NCI-H510A treated with DMSO at 0.1 percent for 48 hours (cell line): ENCODE measurements around the gene RRAGC.
"Not testable (repeated sequence)": the region's sequence is repeated elsewhere in the genome, so short reads cannot be mapped to it uniquely, and the experiment has no call there.

ENCODE experiments used
- DNase-seq: peaks from one replicate; lab custom pipeline; 2025; lab: John Stamatoyannopoulos, UW

Gene RRAGC

DNA sequence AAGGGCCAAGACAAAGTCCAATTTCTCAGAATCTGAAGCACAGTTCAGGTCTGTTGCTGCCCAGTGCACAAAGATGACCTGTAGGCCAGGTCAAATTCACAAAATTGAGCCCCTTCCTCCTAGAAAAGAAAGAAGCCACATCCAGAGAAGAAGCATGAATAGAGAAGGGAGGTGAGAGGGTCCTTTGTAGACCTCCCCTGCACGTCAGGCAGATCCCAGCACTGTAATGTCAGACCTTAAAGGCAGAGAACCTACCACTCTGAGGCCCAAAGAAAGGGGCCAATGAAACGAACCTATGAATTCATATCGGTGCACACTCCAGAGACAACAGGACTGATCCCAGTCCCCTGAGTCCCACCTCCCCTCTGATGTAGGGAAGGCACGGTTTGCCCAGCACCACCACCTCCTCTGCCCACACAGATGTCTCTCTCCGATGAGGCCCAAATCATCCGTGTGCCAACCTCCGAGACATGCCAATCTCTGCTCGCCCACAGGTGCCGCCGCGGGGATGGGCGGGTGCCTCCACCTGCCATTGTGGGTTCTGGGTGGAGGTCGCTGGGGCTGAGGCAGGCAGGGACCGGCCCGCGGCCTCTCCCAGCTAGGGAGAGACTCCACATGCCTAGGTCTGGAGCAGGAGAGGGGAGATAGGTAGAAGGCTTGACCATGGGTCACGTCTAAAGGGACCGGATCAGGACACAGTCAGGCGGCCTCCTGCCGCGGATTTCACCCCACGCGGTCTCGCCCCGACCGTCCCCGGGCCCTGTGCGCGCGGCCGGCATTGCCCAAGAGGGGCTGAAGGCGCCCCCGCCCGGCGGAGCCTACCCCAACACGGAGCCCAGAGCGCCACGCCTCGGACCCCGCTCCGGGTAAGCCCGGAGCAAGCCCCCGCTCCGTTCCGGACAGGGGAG lies 42.1 kb downstream of the RRAGC start:
- DNase-seq: no peak

DNA sequence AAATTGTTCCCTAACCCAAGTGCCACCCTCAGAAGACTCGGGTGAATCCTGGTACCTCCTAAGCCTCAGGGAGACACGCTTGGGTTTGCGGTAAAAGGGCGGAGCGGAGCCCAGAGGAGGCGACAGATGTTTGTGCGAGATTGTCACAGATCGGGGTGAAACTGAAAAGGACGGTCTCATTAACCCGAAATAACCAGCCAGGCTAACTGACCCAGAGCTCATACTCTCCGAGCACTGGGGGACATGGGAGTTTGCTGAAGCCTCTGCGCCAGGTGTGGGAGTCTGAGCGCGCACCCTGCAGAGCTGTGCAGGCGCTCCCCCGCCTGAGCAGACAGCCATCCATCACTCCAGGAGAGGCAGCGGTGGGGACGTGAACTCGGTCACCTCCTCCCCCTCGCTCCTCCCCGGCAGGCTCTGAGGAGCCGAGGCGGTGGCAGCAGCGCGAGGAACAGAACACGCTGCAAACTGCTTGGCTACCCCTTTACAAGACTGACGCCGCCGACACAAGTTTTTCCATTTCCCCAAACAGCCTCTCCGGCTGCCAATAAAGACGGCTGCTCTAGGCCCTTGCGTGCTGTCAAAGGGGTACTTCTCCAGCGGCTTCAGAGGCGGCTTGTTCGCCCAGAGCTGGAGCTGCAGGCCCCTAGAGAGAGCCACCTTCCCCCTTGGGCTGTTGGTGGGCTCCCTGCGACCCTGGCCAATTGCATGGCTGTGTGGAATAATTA lies 43.5 kb downstream of the RRAGC start:
- DNase-seq: peak; percentile 95

DNA sequence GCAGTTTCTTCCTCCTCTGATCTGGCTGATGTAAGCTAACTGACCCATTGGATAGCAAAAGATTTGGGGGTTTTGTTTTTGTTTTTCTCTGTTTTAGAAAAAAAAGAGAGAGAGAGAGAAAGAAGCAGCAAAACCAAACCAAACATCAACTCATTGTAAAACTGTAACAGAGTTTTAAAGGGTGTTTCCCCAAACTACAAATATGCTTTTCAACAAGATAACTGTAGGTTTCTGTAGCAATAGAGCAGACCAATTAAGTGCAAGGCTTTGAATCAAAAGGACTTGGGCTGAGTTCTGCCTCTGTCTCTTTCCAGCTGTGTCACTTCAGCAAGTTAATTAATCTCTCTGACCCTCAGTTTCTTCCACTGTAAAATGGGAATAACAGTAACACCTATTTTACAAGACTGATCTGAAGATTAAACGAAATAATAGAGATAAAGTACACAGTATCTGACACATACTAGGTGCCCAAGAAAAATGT lies 44.5 kb downstream of the RRAGC start:
- no peak for DNase-seq

DNA sequence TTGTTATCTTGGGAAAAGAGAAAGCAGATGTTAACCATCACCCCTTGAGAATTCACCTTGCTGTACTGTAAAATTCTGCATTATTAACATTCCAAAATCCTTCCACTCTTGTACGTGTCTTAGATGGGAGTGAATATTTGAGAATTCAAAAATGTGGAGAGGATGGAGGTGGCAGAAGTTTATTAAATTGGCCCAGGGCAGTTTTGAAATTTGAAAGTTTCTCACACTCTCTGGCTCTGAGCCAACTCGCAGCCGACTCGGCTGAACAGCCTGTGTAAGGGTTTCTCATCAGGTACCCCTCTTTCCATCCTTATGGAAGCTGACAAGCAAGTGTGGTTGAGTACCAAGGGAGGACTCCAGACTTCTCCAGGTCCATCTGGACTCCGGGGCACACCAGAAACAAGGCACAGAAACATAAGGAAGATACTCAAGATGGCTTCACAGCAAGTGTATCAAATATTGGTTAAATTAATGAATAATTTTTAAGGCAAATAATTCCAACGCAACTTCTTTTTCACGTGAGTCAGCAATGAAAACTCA lies 45.1 kb downstream of the RRAGC start:
- no peak for DNase-seq

DNA sequence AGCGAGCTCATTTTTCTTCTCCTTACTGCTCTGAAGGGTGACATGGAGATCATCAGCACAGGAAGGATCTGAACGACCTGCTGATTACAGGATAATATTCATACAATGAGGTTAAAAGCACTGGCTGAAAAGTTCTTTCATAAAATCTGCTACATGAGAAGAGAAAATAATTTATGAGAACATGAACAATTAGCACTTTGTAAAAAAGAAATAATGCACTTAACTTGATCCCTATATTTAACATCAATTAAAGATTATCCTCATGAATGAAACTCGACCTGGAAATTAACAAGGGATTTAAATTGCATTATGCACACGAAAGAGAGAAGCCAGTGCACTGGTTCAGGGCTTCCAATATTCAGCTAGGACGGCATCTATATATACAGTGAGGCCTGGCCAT lies 46.6 kb downstream of the RRAGC start:
- no peak for DNase-seq

DNA sequence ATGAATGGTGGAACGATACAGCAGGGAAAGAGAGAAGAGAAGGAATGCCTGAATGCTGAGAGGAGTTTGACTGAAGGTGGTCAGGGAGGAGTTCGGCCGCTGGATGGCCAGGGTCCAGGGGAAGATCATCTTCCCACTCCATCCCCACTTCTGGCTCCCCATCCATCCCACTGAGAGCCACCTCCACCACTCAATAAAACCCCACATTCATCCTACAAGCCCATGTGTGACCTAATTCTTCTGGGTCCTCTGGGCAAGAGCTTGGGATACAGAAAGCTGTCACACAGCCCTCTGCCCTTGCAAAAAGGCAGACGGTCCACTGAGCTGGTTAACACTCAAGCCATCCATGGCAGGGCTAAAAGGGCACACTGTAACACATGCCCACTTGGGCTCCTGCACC lies 48.1 kb downstream of the RRAGC start:
- not testable (repeated sequence) for DNase-seq

DNA sequence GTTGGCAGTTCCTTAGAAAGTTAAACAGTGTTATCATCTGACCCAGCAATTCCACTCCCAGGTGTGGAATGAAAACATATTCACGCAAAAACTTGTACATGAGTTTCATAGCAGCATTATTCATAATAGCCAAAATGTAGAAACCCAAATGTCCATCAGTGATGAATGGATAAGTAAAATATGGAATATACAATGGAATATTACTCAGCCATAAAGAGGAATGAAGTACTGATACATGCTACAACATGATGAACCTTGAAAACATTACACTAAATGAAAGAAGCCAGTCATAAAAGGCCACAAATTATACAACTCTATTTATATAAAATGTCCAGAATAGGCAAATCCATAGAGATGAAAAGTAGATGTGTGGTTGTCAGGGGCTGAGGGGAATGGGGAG lies 53.5 kb downstream of the RRAGC start:
- no peak for DNase-seq

DNA sequence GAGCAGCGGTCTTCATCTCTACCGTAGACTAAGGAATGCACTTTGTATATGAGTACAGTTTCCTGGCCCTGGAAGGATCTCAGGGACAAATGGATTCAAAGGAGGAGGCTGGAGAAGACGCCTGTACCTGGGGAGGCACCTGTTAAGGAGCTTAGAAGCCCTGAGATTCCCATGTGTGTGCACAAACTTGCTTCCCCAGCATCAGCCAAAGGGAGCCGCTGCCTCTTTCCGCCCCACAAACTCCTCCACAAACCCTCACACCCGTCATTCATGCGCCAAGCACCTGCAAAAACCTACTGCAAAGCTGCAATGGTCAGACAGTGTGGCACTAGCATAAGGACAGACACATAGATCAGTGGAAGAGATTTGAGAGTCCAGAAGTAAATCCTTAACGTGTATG lies 54.5 kb downstream of the RRAGC start:
- DNase-seq: no peak

DNA sequence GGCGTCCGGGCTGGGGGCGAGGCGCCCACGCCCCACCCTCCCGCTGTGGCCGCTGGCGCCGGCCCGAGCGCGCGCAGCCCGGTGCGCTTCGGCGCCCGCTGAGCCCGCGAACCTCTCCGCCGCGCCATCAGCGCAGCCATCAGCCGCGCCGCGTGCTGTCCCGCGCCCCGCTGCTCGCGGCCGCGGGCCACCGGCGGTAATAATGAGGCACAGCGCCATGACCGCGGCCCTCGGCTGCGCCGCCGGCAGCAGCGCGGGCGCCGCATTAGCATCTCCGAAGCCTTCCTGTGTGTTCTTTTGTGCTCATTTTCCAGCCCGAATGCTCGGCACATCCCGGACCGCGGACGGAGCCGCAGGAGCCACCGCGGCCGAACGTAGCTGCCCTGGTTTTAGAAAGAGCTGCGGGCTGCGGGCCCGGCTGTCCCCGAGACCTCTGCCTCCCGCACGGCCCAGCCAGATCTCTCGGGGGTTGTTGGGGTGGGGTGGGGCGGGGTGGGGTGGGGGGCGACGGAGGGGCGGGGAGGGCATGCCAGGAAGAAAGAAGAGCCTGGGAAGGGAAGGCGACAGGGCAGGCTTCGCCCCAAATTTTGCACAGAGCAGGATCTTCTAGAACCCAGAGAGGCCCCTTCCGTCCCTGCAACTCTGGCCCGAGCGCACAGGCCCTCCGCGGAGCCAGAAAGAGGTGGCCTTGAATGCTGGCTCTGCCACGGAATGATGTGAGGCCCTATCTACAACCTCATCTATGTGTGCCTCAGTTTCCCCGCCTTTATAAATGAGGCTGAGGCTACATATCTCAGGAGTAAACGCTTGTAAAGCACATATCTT lies 55.3 kb downstream of the RRAGC start:
- no peak for DNase-seq

DNA sequence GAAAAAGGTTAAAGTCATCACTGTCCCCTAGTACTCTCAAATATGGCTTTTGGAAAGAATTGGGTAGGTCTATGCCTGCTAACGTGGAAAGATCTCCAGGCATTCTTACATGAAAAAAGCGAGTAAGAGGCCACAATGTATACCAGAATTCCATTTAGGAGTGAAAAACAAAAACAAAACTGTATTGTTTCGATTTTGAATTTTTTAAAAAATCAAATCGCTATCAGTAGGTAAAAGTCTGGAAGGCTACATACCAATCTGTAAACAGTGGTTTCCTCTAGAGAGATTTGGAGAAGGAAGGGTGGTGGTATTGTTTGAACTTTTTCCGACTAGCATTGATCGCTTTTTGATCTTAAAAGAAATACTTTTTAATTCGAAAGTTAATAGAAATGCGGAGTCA lies 55.9 kb downstream of the RRAGC start:
- DNase-seq: no peak

DNA sequence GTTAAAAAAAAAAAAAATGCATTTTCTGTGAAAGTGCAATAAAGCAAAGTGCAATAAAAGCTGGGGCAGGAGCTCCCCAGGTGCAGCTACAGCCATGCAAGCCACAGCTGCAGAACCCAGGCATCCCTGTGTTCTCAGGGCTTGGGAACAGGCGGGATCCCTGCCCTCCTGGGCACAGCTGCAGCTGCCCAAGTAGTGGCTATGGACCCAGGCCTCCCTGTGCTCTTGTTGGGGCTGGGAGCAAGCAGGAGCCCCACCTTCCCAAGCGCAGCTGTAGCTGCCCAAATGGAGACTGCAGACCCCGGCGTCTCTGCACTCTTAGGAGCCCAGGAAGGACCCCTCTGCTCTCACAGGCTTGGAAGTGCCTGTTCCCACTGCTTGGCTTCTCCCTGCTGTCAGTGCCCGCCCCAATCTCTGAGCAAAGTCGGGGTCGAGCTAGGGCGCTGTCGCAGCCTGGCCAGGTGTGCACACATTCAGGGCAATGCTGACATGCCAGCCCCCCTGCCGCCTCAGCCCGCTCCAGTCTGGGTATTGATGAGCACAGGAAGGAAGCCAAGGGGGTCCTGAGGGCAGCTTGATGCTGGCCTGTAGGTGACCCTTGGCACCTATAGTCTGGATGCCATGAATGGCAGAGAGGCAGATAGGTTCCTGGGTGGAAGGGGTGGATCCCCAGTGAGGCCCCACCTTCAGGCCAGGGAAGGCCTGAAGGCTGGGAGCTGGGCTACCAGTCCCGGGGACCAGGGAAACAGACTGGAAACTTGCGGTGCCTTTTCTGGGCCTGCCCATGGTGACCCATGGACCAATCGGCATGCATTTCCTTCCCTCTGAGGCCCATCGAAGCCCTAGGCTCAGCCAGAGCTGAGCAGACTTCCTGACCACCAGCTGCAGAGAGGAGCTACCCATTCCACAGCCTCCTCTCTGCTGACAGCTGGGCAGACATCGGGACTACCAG lies 58.6 kb downstream of the RRAGC start:
- DNase-seq: no peak

DNA sequence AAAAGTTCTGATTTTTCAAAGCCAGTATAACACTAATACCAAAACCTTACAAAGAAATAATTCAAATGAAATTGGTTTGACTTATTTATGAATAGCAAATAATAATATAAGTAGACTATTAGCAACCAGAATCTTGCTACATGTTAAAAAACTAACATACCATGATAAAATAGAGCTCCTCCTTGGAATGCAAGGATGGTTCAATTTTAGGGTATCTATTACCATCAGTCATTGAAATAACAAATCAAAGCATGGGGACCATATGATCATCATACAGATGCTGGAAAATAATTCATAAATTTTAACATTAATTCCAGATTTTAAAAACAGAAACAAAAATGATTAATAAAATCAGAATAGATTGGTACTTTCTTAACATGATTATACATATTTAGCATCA lies 66.3 kb downstream of the RRAGC start:
- DNase-seq: no peak

DNA sequence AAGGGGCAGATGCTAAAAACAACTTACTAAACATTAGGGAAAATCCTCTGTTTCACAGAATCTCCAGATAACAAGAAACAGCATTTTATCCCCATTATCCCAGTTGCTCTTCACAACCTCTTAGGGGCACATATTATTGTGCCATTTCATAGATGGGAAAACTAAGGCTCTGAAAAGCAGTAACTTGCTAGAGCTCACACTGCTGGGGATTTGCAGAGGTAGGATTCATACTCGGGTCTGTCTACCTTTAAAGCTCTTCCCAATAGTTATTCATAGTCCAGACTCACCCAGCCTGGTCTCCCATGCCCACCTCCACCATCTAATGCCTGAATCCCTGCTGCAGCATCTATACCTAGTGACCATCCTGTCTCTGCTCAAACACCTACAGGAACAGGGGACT lies 67.7 kb downstream of the RRAGC start:
- no peak for DNase-seq

DNA sequence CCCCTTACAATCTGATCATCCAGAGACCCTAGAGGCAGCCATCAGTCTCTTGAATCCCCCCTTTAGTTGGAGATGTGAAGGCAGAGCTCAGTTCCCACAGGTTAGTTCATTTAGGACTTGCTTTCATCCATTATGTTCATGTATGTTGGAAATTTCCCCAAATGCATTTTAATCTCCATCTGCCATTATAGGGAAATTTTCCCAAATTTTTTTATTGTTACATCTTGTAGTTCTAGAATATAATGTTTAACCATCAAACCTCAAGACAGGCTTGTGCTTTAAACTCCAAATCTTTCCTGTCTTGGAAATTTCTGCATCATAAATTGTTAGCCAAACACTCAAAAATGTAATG lies 68.4 kb downstream of the RRAGC start:
- no peak for DNase-seq

DNA sequence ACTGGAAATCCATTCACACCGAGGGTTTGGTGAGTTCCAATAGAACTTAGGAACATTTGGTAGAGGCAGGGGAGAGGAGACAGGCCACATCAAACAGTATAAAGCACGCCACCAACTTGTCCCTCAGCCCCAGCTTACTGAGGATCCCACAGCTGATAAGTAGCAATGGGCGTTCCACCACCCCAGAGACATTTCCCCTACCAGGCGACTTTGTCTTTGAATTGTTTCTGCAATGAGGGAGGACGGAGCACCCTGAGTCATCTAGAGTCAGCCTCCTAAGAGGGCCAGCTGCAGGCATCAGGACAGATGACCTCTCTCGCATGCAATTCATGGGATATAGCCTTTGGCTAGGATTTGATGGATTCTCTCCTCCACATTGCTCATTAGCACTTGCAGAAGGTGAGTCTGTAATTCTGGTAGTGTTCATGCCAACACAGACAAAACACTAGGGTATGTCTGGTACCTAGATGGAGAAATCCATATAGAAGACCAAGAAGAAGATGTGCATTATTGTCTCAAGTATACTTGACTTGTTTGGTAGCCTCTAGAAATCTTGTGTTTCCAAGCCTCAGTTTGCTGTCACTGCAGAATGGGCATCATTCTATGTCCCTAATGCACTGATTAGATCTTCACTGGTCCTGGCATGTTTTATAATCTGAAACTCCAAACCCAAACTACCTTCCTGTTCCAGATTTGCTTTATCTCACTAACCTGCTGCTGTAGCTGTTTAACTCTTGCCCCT lies 69.0 kb downstream of the RRAGC start:
- DNase-seq: no peak

DNA sequence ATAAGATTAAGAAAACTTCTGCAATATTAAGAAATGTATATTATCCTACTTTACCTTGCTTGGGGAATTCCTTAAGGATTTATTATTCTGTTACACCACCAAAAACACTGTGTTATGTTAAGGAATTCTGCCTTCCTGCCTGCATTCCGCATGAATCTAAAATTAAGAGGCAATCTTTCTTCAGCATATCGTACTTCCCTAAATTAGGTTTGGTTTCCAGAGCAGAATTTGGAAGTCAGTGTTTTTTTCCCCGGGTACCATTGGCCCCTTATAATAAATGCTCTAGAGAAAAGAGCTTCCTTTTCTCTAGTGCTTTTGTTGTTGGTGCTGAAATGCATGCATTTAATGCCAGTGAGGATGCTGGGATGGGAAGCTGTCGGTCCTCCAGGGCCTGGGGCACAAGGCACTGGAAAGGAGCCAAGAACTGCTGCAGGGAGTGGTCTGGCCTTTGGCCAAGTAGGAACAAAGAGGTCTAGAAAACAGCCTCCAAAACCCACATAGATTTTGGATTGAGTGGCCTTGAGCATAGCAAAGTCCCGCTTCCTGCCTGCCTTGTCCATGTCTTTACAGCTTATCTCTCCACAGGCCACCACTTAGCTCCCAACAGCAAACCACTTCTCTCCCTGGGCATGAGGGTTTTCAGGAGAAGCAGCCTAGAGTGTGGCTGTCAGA lies 69.9 kb downstream of the RRAGC start:
- no peak for DNase-seq

DNA sequence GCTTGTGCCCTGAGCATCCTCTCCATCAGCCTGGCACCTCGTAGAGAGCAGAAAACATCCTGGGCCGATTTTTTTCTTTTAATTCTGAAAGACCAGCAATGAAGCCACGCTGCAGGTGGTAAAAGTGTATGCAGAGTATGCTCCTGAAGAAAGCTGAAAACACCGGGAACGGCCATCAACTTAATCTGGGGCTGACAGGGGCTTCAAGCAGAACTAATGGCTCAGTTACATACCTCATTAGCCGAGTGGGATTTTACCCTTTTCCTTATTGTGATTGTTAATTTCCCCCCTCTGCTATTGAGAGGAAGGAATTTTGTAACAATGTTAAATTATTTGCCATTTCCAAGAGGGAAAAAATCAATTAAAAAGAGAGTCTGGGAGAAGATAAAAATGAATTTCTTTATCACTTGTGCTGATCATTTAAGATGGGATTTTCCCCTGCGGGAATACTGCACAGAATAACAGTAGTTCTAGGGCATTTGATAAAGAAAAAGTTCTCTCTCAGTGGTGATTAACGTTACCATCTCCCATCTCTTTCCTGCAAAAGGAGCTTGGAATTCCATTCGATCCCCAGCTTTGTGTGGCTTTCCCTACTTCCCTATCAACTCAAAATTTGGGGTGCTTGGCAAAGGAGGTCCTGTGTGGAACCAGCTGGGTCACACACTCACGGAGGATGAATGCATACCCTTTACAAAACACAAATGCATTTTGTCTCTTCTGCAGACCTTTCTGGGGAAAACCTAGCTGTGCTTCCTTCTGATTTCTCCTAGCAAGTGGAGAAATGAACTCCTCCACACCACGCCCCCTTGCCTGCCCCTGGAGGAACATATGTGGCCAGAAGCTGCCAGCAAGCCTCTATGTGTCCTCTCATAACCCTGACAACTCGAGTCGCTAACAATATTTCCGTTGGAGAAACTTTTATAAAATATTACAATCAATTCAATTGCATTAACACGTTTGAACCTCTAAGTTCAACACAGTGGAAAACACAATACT lies 70.9 kb downstream of the RRAGC start:
- no peak for DNase-seq
